Keratinocyte (primary cell): Measurements from ENCODE around the gene RAB29. TPM values are rescaled to one million over a fixed set of nuclear protein-coding genes. Genes with fewer than 3 reads are reported as not detected.

ENCODE experiments used
- DNase-seq: peaks from one replicate; pipeline ENCODE4 v3.0.0-alpha.2; 2011; ENCODE audit warnings: low read depth, missing footprints, low spot score
- FAIRE-seq: peaks from 2 replicates; lab custom pipeline; 2011; peaks lifted over from hg19 to GRCh38; lab: Jason Lieb, UNC
- H2AFZ ChIP-seq: 2 replicates; pipeline ENCODE4 v1.6.0; 2012; ENCODE audit warnings: low read length, control low read depth, inconsistent platforms; ENCODE audit not compliant: control insufficient read depth
- H3K27ac ChIP-seq: 2 replicates; pipeline ENCODE4 v1.5.1; 2011; ENCODE audit warnings: low read length; ENCODE audit not compliant: control insufficient read depth, insufficient read depth
- H3K27me3 ChIP-seq: 3 replicates; pipeline ENCODE4 v1.6.0; 2011; ENCODE audit warnings: low read length; ENCODE audit not compliant: control insufficient read depth, insufficient read depth; ENCODE audit errors: extremely low read depth
- H3K36me3 ChIP-seq, 2 experiments: 2 replicates in 1 of 2; 3 replicates in 1 of 2; pipeline ENCODE4 v1.5.1; 2011; ENCODE audit warnings: low read length in 2 of 2, mild to moderate bottlenecking in 1 of 2; ENCODE audit not compliant: control insufficient read depth in 2 of 2, insufficient read depth in 2 of 2; ENCODE audit errors: extremely low read depth in 1 of 2
- H3K4me1 ChIP-seq: 3 replicates; pipeline ENCODE4 v1.5.1; 2011; ENCODE audit warnings: low read length; ENCODE audit not compliant: control insufficient read depth, insufficient read depth; ENCODE audit errors: extremely low read depth
- H3K4me2 ChIP-seq: 3 replicates; pipeline ENCODE4 v1.6.0; 2011; ENCODE audit warnings: low read depth, low read length; ENCODE audit not compliant: control insufficient read depth, insufficient read depth; ENCODE audit errors: extremely low read depth
- H3K4me3 ChIP-seq, 3 experiments: fragments of 200-600 bp in 1 of 3; sonication (generic) in 1 of 3; 2 replicates in 2 of 3; 3 replicates in 1 of 3; pipeline ENCODE4 v1.5.1; 2011 to 2016; ENCODE audit warnings: low read length in 3 of 3, mild to moderate bottlenecking in 3 of 3, control low read depth in 2 of 3, inconsistent platforms in 1 of 3, low read depth in 1 of 3, mixed read lengths in 1 of 3, mixed run types in 1 of 3, moderate library complexity in 1 of 3; ENCODE audit not compliant: control insufficient read depth in 2 of 3, insufficient read depth in 2 of 3; ENCODE audit errors: extremely low read depth in 1 of 3
- H3K79me2 ChIP-seq: 2 replicates; pipeline ENCODE4 v1.6.0; 2012; ENCODE audit warnings: low read length; ENCODE audit not compliant: control insufficient read depth, insufficient read depth
- H3K9ac ChIP-seq: 3 replicates; pipeline ENCODE4 v1.6.0; 2011; ENCODE audit warnings: low read length; ENCODE audit not compliant: control insufficient read depth, insufficient read depth; ENCODE audit errors: extremely low read depth
- H3K9me1 ChIP-seq: 3 replicates; pipeline ENCODE4 v1.6.0; 2011; ENCODE audit warnings: low read length; ENCODE audit not compliant: control insufficient read depth, insufficient read depth; ENCODE audit errors: extremely low read depth
- H3K9me3 ChIP-seq: 2 replicates; pipeline ENCODE4 v1.5.1; 2012; ENCODE audit warnings: low read depth, low read length; ENCODE audit not compliant: control insufficient read depth
- H4K20me1 ChIP-seq: 3 replicates; pipeline ENCODE4 v1.6.0; 2011; ENCODE audit warnings: low read length; ENCODE audit not compliant: control insufficient read depth, insufficient read depth; ENCODE audit errors: extremely low read depth
- EZH2 ChIP-seq: IDR thresholded peaks from one replicate; pipeline ENCODE4 v1.6.1; 2012; ENCODE audit warnings: inconsistent platforms, mild to moderate bottlenecking, low read length, moderate library complexity
- dilution Hi-C: fragments of 300-500 bp; cut with MboI; formaldehyde crosslinking; loops from one replicate; pipeline ENCODE4 v1.7.0; 2020; ENCODE audit warnings: low sequenced_read_pairs; ENCODE audit not compliant: extremely low pct_ligation_motif_present
- polyA plus RNA-seq, 5 experiments: library from polyadenylated mRNA; depleted of rRNA in 3 of 5; stranded (reverse) in 3 of 5; stranded (forward) in 1 of 5; unstranded in 1 of 5; fragments of >200 nt; gene quantifications; 1 replicate in 1 of 5; 2 replicates in 3 of 5; 3 replicates in 1 of 5; pipeline versions ENCODE4 v1.2.1 to v1.2.3, GENCODE V29; 2011 to 2012; ENCODE audit warnings: missing spikeins in 2 of 5, low read depth in 1 of 5, low replicate concordance in 1 of 5
- TF ChIP-seq, protein P1 (sequence below), 3 experiments: IDR thresholded peaks in 1 of 3; conservative IDR thresholded peaks in 1 of 3; optimal IDR thresholded peaks in 1 of 3; 2 replicates in 2 of 3; 3 replicates in 1 of 3; pipeline versions ENCODE3 to v1.5.1; 2011; ENCODE audit warnings: low read length in 3 of 3, mild to moderate bottlenecking in 3 of 3, moderate library complexity in 2 of 3, control low read depth in 1 of 3, inconsistent platforms in 1 of 3; ENCODE audit not compliant: insufficient read depth in 2 of 3; ENCODE audit errors: extremely low read depth in 1 of 3

The RAB29 gene
- polyA plus RNA-seq, 1 donor (not counting 4 experiments of a cell fraction or from before 2014, with no cell fraction given): 26.7 TPM

DNA sequence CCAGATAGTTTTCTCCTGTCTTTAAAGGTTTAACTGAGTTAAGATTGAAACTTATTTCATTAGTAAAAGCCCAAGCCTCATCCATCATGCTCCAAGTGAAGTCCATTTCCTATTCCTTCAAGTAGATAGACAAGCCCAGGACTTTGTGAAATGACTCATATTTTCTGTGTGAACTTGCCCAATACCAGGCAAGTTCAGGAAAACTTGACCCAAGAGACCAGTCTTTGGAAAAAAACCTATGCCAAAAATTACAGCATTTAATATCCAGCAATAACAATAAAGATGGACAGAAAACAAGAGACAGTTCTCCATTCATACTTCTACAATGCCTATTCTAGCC, 405 bp upstream of the RAB29 start:
- no peaks in the 10 kb centered on the region for H3K9me3 ChIP-seq
- H3K4me1 ChIP-seq: peaks cover 7% of the 10 kb centered on the region
- TF ChIP-seq, protein P1, sequence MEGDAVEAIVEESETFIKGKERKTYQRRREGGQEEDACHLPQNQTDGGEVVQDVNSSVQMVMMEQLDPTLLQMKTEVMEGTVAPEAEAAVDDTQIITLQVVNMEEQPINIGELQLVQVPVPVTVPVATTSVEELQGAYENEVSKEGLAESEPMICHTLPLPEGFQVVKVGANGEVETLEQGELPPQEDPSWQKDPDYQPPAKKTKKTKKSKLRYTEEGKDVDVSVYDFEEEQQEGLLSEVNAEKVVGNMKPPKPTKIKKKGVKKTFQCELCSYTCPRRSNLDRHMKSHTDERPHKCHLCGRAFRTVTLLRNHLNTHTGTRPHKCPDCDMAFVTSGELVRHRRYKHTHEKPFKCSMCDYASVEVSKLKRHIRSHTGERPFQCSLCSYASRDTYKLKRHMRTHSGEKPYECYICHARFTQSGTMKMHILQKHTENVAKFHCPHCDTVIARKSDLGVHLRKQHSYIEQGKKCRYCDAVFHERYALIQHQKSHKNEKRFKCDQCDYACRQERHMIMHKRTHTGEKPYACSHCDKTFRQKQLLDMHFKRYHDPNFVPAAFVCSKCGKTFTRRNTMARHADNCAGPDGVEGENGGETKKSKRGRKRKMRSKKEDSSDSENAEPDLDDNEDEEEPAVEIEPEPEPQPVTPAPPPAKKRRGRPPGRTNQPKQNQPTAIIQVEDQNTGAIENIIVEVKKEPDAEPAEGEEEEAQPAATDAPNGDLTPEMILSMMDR (optimal IDR thresholded peaks at IDR 0.05 in 1 of 3, IDR thresholded peaks at IDR 0.05 in 1 of 3, conservative IDR thresholded peaks at IDR 0.05 in 1 of 3; ENCODE audit: extremely low read depth in 1 of 3, insufficient read depth in 2 of 3, low read length in 3 of 3): no peak
- TF ChIP-seq EZH2: no peak
- no peaks in the 10 kb centered on the region for H4K20me1 ChIP-seq
- no peaks in the 10 kb centered on the region for H3K27me3 ChIP-seq
- FAIRE-seq (no peak), DNase-seq (no peak)
- H3K4me2 ChIP-seq: peak overlapping the region; percentile 96
- peaks cover 1% of the 10 kb centered on the region for H3K79me2 ChIP-seq
- peak overlapping the region; percentile 83 for H3K9ac ChIP-seq
- H2AFZ ChIP-seq: peak overlapping the region; percentile 87
- H3K27ac ChIP-seq: peak overlapping the region; percentile 48
- dilution Hi-C loops: no loop called here
- peaks cover 0 to under 1% of the 10 kb centered on the region in 2 experiments for H3K36me3 ChIP-seq
- no peaks in the 10 kb centered on the region for H3K9me1 ChIP-seq
- H3K4me3 ChIP-seq: peak overlapping the region; percentile 78 to 96 (median 81)

DNA sequence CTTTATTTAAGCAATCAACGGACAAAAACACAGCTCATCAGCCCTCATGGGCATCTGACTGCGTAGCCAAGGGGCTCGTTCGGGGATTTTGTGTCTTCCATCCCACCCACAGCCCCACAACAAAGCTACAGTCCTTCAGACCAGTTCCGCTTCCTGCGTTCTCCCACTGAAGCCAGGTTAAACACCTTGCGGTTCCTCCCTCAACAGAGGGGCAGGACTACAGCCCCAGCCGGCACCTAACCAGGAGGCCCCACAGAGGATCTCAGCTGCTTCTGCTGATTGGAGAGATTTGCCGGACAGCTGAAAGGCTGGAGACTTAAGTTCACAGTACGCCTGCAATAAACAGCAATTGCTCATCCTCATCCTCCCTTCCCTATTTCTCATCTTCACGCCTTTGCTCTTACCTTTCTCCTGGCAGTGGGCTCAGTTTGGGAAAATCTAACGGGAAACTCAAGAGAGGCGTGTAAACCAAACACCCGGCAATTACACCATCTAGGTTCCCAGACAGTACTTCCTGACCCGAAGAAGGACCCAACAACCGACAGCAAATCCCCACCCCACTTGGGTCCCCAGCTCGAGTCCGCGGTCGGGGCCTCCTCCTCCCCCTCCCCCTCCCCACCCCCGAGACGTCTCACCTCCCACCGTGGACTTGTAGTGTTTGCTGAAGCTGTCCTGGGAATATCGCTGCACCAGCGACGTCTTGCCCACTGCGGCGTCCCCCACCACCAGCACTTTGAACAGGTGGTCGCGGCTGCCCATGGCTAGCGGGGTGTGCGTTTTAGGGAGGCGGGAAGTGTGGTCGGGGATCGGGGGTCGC, 876 bp downstream of the RAB29 start:
- dilution Hi-C loops: no loop called here
- Histone ChIP-seq H3K27ac (peak overlapping the region; percentile 48), H3K4me3 (peak overlapping the region; percentile 78 to 96 (median 81)), H3K27me3 (no peaks in the 10 kb centered on the region), H2AFZ (peak overlapping the region; percentile 87), H3K9ac (peak overlapping the region; percentile 83), H4K20me1 (no peaks in the 10 kb centered on the region), H3K79me2 (peaks cover 1% of the 10 kb centered on the region), H3K4me1 (peaks cover 7% of the 10 kb centered on the region), H3K9me3 (no peaks in the 10 kb centered on the region), H3K4me2 (peak overlapping the region; percentile 96), H3K36me3 (peaks cover 2 to 8% of the 10 kb centered on the region in 2 experiments), H3K9me1 (no peaks in the 10 kb centered on the region)
- no peak for TF ChIP-seq EZH2
- TF ChIP-seq, protein P1 (optimal IDR thresholded peaks at IDR 0.05 in 1 of 3, IDR thresholded peaks at IDR 0.05 in 1 of 3, conservative IDR thresholded peaks at IDR 0.05 in 1 of 3; ENCODE audit: extremely low read depth in 1 of 3, insufficient read depth in 2 of 3, low read length in 3 of 3): no peak
- DNase-seq (no peak), FAIRE-seq (no peak)
